SK-N-MC (cell line): ENCODE measurements around the gene TALDO1.

ENCODE experiments used
- DNase-seq: peaks from one replicate; pipeline ENCODE4 v3.0.0-alpha.2; 2011; ENCODE audit warnings: low read depth, low spot score
- H3K27ac ChIP-seq: fragments of 200-600 bp; sonication (generic); 2 replicates; pipeline ENCODE4 v1.5.1; 2016; ENCODE audit warnings: mixed run types
- H3K36me3 ChIP-seq: fragments of 200-600 bp; sonication (generic); 2 replicates; pipeline ENCODE4 v1.6.1; 2017; ENCODE audit warnings: antibody characterized with exemption, low read length, mixed read lengths; ENCODE audit not compliant: insufficient read depth
- H3K4me3 ChIP-seq: fragments of 200-600 bp; sonication (generic); 2 replicates; pipeline ENCODE4 v1.5.1; 2016
- H3K9ac ChIP-seq: fragments of 200-600 bp; sonication (generic); 2 replicates; pipeline ENCODE4 v1.8.0; 2017; ENCODE audit warnings: mixed run types, mixed read lengths; ENCODE audit not compliant: insufficient read length
- H3K9me3 ChIP-seq: fragments of 200-600 bp; sonication (generic); 2 replicates; pipeline ENCODE4 v1.6.1; 2017; ENCODE audit warnings: low read depth, mild to moderate bottlenecking, antibody characterized with exemption, low read length, moderate library complexity, mixed read lengths
- EZH2 ChIP-seq: fragments of 200-600 bp; sonication (generic); IDR thresholded peaks from one replicate; pipeline ENCODE4 v1.6.1; 2017; ENCODE audit warnings: antibody characterized with exemption
- FOXP2 ChIP-seq: optimal IDR thresholded peaks from 2 replicates; pipeline ENCODE3; 2011; ENCODE audit warnings: mild to moderate bottlenecking, moderate library complexity; ENCODE audit not compliant: insufficient read depth; ENCODE audit errors: extremely low read length, control extremely low read depth
- POLR2AphosphoS5 ChIP-seq: IDR thresholded peaks from 2 replicates; pipeline ENCODE4 v1.6.1; 2012; ENCODE audit warnings: mild to moderate bottlenecking, low read depth, low read length, borderline replicate concordance

Gene TALDO1

GRCh38 chr11:809287-810039 is 62.2 kb downstream of the TALDO1 start, which contains the start of gene RPLP2:
RPLP2 (plus strand) TSS chr11:809967; CDS start chr11:810235, 268 bp downstream.
- DNase-seq = peak; percentile 79
- Histone ChIP-seq H3K4me3 (peak within 1 kb of the TSS; percentile 96), H3K27ac (peak within 1 kb of the TSS; percentile 99), H3K9ac (peak within 1 kb of the TSS; percentile 96), H3K36me3 (peaks cover 39% of the 10 kb centered on the region), H3K9me3 (no peaks in the 10 kb centered on the region)
- TF ChIP-seq FOXP2 = peak; percentile 52
- no peak for TF ChIP-seq EZH2
- peak; percentile 91 for TF ChIP-seq POLR2AphosphoS5

- TF ChIP-seq POLR2AphosphoS5 (no peak), FOXP2 (no peak), EZH2 (no peak)
- H3K36me3 ChIP-seq = peaks cover 39% of the 10 kb centered on the region
- peak overlapping the region; percentile 99 for H3K27ac ChIP-seq
- H3K9ac ChIP-seq = peak overlapping the region; percentile 96
- DNase-seq = no peak
- H3K4me3 ChIP-seq = peak overlapping the region; percentile 96
- H3K9me3 ChIP-seq = no peaks in the 10 kb centered on the region
These were observed 62.8 kb downstream of the TALDO1 start for GRCh38 chr11:810040-810567.

- Histone ChIP-seq H3K4me3 (peak overlapping the region; percentile 96), H3K36me3 (peaks cover 39% of the 10 kb centered on the region), H3K27ac (peak overlapping the region; percentile 99)
These were observed 64.4 kb downstream of the TALDO1 start for GRCh38 chr11:811446-812245.

GRCh38 chr11:812390-812789 is 65.1 kb downstream of the TALDO1 start:
- no peak overlapping the region for H3K4me3 ChIP-seq
- no peaks in the 10 kb centered on the region for H3K9me3 ChIP-seq
- TF ChIP-seq EZH2 (no peak), POLR2AphosphoS5 (peak; percentile 12; the same call in 1 of the 2 replicates)
- H3K9ac ChIP-seq = no peak overlapping the region
- DNase-seq = no peak
- peak overlapping the region; percentile 99 for H3K27ac ChIP-seq
- H3K36me3 ChIP-seq = peaks cover 39% of the 10 kb centered on the region

More at GRCh38 chr11:811446-812245, 64.4 kb downstream of the TALDO1 start:
- DNase-seq = no peak
- no peaks in the 10 kb centered on the region for H3K9me3 ChIP-seq
- TF ChIP-seq EZH2 (no peak), POLR2AphosphoS5 (no peak), FOXP2 (no peak)
- H3K9ac ChIP-seq = peak overlapping the region; percentile 96

- Histone ChIP-seq H3K27ac (0 out of 2 replicates have a peak overlapping the region, but pooled peaks have one; percentile 36), H3K36me3 (peaks cover 39% of the 10 kb centered on the region)
These were observed 65.8 kb downstream of the TALDO1 start for GRCh38 chr11:813072-813455.

GRCh38 chr11:813456-814096 is 66.3 kb downstream of the TALDO1 start:
- Histone ChIP-seq H3K27ac (0 out of 2 replicates have a peak overlapping the region, but pooled peaks have one; percentile 36), H3K9me3 (no peaks in the 10 kb centered on the region), H3K4me3 (no peak overlapping the region), H3K36me3 (peaks cover 39% of the 10 kb centered on the region), H3K9ac (no peak overlapping the region)
- TF ChIP-seq POLR2AphosphoS5 (peak; percentile 55), FOXP2 (no peak)
- no peak for DNase-seq

More at GRCh38 chr11:813072-813455, 65.8 kb downstream of the TALDO1 start:
- Histone ChIP-seq H3K9ac (no peak overlapping the region), H3K4me3 (no peak overlapping the region), H3K9me3 (no peaks in the 10 kb centered on the region)
- TF ChIP-seq FOXP2 (no peak), POLR2AphosphoS5 (no peak), EZH2 (no peak)
- DNase-seq = no peak
